GM12801 (cell line): Measurements from ENCODE around the gene IL5RA.

ENCODE experiments used
- CTCF ChIP-seq: IDR thresholded peaks from one replicate; pipeline ENCODE4 v1.5.1; 2011; ENCODE audit warnings: control low read depth; ENCODE audit not compliant: insufficient read length; ENCODE audit errors: extremely low read depth

Gene IL5RA

DNA sequence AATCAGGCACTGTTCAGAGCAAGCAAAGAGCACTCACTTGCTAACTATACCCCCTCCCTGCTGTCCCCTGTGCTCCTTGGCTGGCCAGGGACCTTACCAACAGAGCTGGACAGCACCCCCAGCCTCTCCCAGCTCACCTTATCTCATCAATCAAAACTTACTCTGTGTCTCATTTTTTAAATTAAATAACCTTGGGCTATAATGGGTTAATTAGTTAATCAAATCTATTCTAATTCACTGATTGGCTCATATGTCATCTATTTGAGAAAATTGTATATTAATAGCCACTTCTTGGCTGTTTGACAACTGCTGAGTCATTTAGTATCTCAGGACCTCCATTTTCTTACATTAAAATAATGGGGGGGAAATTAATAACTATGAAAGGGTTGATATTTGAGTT is 22.9 kb downstream of the IL5RA start:
- TF ChIP-seq CTCF: no peak

DNA sequence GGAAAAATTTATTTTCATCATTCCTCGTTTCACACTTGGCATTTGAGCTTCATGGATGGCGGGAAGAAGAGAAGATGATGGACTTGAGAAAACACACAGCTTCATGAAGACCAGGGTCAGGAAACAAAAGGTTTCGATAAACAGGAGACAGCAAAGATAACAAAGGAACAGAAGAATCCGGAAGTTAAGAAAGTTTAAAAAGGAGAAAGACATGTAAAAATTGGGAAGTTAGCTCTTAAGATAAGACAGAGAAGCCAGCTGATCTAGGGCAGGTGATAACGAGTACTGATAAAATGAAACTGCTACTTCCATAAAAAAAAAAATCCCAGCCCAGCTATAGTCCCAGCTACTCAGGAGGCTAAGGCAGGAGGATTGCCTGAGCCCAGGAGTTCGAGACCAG is 23.9 kb downstream of the IL5RA start:
- TF ChIP-seq CTCF: no peak

DNA sequence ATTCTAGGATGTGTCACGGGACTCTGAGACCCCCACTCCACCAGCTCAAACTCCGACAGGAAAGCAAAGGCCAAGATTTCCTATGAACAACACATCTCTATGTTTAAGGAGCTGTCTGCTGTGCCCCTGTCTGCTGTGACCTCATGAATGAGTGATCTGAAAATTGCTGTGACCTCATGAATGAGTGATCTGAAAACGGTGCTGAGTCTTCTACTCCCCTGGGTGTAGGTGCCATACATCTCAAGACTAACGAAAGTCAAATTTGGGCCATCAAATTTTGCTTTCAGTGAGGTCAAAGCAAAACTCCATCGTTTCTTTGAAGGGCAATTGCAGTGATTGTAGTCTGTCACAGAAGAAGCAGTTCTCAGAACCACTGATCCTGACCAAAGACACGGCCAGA is 24.4 kb downstream of the IL5RA start:
- TF ChIP-seq CTCF: no peak

GRCh38 chr3:3084890-3085289 is 25.3 kb downstream of the IL5RA start:
- TF ChIP-seq CTCF: no peak

GRCh38 chr3:3082234-3082924 is 27.8 kb downstream of the IL5RA start:
- TF ChIP-seq CTCF: no peak

DNA sequence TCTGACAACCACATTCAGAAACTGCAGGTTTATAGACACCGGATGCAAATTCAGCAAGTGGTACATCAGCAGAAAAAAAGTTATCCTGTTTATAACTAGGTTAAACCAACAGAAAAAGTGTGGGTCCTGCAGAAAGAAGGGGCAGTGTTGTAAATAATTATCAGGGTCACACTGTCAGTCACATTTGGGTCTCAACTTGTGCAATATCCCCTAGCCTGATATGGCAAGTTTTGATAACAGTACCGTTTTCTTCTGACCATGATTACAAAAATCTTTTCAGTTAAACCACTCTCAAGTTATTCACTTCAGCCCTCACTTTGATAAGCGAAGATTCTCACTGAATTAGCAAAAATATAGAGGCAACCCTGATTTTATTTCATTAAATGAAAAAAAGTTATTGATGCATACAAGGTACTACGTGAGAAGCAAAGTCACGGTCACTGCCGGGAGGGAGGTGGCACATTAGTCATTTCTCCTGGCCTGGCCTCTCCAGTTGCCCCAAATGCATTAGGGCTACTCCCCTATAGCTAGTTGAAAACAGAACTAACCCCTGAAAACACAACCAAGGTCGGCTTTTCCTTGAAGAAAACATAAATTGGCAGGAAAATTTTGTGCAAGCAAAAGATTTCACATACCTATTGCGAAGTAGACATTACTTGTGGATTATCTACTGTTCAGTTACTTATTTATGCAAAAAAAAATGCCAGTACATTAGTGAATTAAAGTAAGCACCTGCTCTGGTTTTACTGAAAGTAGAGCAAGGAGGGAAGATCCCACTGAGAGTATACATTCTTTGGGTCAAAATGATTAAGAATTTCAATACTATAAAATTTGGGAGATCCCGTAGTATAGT is 28.6 kb downstream of the IL5RA start:
- TF ChIP-seq CTCF: no peak

- no peak for TF ChIP-seq CTCF
Measured at GRCh38 chr3:3080309-3080708, 29.9 kb downstream of the IL5RA start.
